Stimulated activated CD4-positive, alpha-beta T cell treated with anti-CD3 and anti-CD28 coated beads, Interleukin-2, amount 100 ng/mL, for 24 hours (primary cell): ENCODE measurements around the gene TNFAIP1.
A peak's percentile ranks its signal among the peaks of the same experiment; 100 is the strongest.
"Not testable (repeated sequence)": the region's sequence is repeated elsewhere in the genome, so short reads cannot be mapped to it uniquely, and the experiment has no call there.

ENCODE experiments used
- DNase-seq, 2 donors: peaks; one replicate each; pipeline ENCODE4 v3.0.0-alpha.2; 2020

The TNFAIP1 gene

GRCh38 chr17:28325211-28325610, 10.3 kb upstream of the TNFAIP1 start:
- no peak for DNase-seq

- no peak for DNase-seq
Observed at GRCh38 chr17:28326114-28326513, 9.4 kb upstream of the TNFAIP1 start.

GRCh38 chr17:28327031-28327607, 8.4 kb upstream of the TNFAIP1 start:
- peak in 1 of 2 donors; percentile 19 for DNase-seq

GRCh38 chr17:28327709-28328108, 7.9 kb upstream of the TNFAIP1 start:
- no peak for DNase-seq

GRCh38 chr17:28328325-28328724, 7.2 kb upstream of the TNFAIP1 start:
- no peak for DNase-seq

DNA sequence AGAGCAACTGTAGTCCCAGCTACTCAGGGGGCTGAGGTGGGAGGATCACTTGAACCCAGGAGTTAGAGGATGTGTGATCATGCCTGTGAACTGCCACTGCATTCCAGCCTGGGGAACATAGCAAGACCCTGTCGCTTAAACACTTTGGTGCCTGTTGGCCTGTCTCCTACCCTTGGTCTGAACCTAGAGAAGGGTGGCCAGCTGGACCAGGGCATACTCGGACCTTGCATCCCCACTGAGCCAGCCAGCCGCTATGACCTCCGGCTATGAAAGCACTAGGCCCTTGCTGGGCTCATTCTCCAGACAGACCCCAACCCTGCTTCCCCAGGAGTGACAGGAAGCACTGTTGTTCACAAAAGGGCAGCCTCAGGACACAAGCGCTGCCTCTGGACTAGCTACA, 4.9 kb upstream of the TNFAIP1 start:
- no peak for DNase-seq

- no peak for DNase-seq
Observed at GRCh38 chr17:28331891-28332420, 3.6 kb upstream of the TNFAIP1 start.

DNA sequence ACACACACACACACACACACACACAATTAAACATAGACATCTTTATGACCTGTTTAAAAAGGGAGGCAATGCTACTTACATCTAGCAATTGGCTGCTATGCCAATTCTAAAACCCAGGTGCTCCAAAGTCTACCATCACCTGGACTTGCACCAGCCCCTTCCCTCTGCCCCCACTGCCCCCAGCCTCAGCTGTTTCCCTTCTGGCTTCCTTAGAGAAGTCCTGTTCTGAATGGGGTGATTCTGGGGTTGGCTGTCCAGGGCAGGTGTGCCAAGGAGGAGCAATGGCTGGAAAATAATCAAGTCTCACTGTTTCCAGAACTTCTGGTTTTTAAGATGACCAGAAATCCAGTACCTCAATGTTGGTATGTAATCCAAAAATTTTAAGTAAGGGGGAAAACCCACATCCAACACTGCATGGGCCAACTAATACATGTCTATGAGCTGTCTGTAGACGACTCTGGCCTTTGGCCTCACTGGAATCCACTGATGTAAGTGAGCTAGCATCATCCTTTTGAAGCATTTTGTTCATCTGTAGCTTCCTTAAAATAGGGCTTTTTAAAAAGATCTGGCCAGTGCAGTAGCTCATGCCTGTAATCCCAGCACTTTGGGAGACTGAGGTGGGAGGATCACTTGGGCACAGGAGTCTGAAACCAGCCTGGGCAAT, 2.3 kb upstream of the TNFAIP1 start:
- DNase-seq, result no peak

DNA sequence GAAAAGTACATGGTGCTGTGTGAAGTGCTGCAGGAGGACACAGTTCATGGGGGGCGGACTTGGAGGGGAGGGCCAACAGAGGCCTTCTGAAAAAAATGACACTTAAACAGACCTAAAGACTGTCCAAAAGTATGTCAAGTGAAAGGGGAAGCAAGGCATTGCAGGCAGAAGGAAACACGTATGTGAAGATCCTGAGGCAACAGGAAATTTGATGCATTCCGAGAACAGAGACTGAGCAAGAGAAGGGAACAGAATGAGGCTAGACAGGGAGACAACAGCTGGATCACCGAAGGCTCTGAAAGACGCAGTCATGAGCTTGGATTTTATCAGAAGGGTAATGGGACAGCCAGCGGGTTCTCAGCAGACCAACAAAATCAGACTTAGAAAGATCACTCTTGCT, 1.4 kb upstream of the TNFAIP1 start:
- no peak for DNase-seq

GRCh38 chr17:28334666-28335200, 828 bp upstream of the TNFAIP1 start:
- no peak for DNase-seq

DNA sequence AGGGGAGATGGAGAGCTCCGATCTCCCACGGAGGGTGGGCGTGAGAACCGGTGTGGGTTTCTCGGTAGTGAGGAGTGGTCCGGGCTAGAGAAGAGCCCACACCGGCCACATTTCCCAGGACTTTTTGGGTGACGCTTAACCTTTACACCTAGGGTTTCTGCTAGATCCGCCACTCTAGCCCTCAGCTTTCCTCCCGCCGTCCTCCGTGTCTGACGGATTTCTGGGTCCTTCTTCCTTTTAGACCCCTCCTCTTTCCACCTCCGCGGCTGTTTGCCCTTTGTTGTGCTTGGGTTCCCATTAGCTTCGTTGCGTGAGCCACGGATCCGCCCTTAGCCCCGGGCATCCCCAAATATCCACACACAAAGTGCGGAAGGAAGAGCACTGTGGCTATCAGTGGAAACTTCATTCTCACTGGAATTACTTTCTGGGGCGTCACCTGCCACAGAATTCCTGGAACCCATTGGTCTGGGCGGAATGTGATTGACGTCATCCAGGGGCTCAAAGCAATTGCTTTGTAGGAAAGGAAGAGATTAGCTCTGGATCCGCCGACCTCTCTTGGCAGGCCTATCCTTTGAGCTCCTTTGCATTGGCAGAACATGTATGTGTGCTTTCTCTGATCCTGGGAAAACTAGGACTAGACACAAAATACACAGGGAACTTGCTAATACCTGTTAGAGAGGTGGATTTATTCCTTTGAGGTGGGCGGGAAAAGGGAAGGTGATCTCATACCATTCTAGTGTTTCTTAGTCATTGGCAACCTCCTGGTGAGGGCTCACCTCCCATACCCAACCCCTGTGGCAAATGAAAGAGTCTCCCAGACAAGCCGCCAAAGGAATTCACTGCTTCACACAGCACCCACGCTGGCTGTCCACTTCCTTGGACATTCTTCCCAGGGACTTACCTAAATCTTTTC, 654 bp downstream of the TNFAIP1 start:
- peak in 1 of 2 donors; percentile 36 for DNase-seq

- DNase-seq, result no peak
Observed at GRCh38 chr17:28338056-28338768, 2.7 kb downstream of the TNFAIP1 start.

DNA sequence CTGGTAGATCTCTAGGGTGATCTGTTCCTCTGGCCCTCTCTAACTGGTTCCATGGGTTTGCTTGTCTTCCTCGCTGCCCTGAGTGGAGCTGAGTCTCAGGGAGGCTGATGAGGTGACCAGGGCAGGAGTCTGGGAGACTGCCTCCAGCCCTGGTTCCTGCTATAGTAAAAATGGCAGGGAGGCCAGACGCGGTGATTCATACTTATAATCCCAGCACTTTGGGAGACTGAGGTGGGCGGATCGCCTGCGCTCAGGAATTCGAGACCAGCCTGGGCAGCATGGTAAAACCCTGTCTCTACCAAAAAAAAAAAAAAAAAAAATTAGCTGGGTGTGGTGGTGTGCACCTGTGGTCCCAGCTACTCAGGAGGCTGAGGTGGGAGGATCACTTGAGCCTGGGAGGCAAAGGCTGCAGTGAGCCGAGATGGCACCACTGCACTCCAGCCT, 3.2 kb downstream of the TNFAIP1 start:
- not testable (repeated sequence) for DNase-seq

DNA sequence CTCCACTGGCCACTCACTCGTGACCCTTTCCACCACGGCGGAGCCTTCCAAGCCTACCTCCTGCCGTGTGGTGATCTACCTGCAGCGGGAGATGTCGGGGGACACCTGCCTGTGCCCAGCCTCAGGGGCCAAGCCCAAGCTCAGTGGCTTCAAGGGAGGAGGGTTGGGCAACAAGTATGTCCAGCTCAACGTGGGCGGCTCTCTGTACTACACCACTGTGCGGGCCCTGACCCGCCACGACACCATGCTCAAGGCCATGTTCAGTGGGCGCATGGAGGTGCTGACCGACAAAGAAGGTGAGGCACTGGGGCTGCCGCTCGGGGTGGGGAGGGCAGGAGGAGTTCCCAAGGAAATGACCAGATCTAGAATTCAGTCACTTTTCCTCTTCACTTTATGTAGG, 3.9 kb downstream of the TNFAIP1 start:
- no peak for DNase-seq

GRCh38 chr17:28340374-28340773, 4.8 kb downstream of the TNFAIP1 start:
- DNase-seq, result no peak

GRCh38 chr17:28341516-28341915, 6.0 kb downstream of the TNFAIP1 start:
- DNase-seq, result no peak

- DNase-seq, result no peak
Observed at GRCh38 chr17:28342313-28342712, 6.8 kb downstream of the TNFAIP1 start.

GRCh38 chr17:28343491-28343932, 8.0 kb downstream of the TNFAIP1 start:
- no peak for DNase-seq

DNA sequence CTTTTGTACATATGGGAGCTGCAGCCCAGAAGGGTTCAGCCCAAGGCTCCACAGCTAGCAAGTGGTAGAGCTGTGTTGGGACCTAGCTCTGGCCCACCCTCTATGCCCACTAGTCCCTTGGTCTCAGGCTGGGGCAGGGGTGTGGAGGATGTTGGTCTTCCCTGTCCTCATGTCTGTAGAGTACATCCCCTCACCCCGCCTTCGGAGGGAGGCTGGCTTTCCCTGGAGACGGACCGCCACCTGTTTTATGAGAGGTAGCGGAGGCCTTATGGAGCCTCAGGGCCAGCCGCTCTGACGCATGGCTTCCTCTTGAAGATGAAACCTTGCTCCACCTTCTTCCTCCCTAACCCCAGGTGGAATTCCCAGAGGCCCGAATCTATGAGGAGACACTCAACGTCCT, 8.4 kb downstream of the TNFAIP1 start:
- DNase-seq, result no peak

DNA sequence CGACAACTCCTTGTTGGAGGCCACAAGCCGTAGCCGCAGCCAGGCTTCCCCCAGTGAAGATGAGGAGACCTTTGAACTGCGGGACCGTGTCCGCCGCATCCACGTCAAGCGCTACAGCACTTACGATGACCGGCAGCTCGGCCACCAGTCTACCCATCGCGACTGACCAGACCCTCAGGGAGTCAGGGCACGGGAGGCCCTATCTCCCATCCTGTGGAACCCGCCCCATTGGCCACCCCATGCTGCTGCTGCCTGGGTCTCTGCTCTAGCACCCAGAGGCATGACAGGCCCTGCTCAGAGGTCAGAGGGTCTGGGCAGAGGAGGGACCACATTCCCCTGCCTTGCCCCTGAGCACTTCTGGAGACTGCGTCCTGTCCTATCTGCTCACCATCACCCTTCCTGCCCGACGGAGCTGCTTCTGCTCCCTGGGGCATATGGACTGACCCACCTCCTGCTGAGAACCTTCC, 8.9 kb downstream of the TNFAIP1 start:
- no peak for DNase-seq

GRCh38 chr17:28345419-28346198, 10.0 kb downstream of the TNFAIP1 start:
- DNase-seq, result no peak

- no peak for DNase-seq
Observed at GRCh38 chr17:28346199-28346580, 10.6 kb downstream of the TNFAIP1 start.
